ENCODE measurements around the gene KIRREL3.

- no peak for TF ChIP-seq GATA2 (IDR thresholded peaks at IDR 0.05; ENCODE audit: low read depth, low read length)
- TF ChIP-seq GATA3 (IDR thresholded peaks at IDR 0.05; ENCODE audit: low read depth, low read length), result no peak
Measured at GRCh38 chr11:126996036-126996804, 4.3 kb downstream of the KIRREL3 start.
